IMR-90 (cell line): Measurements from ENCODE around the gene CDR2L. TPM values are rescaled to one million over a fixed set of nuclear protein-coding genes. Genes with fewer than 3 reads are reported as not detected.

ENCODE experiments used
- ATAC-seq: fragments of 200-7000 bp; cut with Tn5 transposase; 2 replicates; pipeline ENCODE4 v1.9.1; 2020; ENCODE audit warnings: low read depth, mild to moderate bottlenecking, moderate library complexity
- BruUV-seq: library from RNA; stranded (reverse); fragments of 400-500 nt; replicated peaks from 2 replicates; lab custom pipeline; 2021; lab: Mats Ljungman, UMichigan
- CTCF ChIA-PET: fragments of 300-600 bp; formaldehyde crosslinking; extraction: SDS; loops from one replicate; lab custom pipeline; 2021; ENCODE audit warnings: antibody characterized with exemption; lab: Yijun Ruan, JAX
- POLR2A ChIA-PET: fragments of 300-600 bp; sonication (Branson Sonifier 250); formaldehyde crosslinking; loops from one replicate; lab custom pipeline; 2022; ENCODE audit warnings: antibody characterized with exemption; ENCODE audit not compliant: unreplicated experiment; lab: Charles Lee
- DNase-seq: peaks from one replicate; pipeline ENCODE4 v3.0.0; 2013
- H2AFZ ChIP-seq: replicated peaks from 2 replicates; pipeline ENCODE3; 2013; ENCODE audit warnings: low read length, mild to moderate bottlenecking; ENCODE audit not compliant: poor library complexity
- H2AK5ac ChIP-seq: 2 replicates; pipeline ENCODE4 v1.6.1; 2013; ENCODE audit warnings: low read depth, low read length, inconsistent platforms
- H2AK9ac ChIP-seq: replicated peaks from 2 replicates; pipeline ENCODE3; 2013; ENCODE audit warnings: mild to moderate bottlenecking, low read depth, low read length, moderate library complexity; ENCODE audit not compliant: poor library complexity
- H2BK120ac ChIP-seq: 2 replicates; pipeline ENCODE4 v1.6.1; 2013; ENCODE audit warnings: low read depth, low read length, inconsistent platforms
- H2BK15ac ChIP-seq: 3 replicates; pipeline ENCODE4 v1.6.1; 2013; ENCODE audit warnings: low read depth, low read length, inconsistent platforms
- H2BK20ac ChIP-seq: 2 replicates; pipeline ENCODE4 v1.6.1; 2013; ENCODE audit warnings: low read depth, mild to moderate bottlenecking, inconsistent platforms, low read length, moderate library complexity
- H2BK5ac ChIP-seq: 2 replicates; pipeline ENCODE4 v1.6.1; 2013; ENCODE audit warnings: mild to moderate bottlenecking, low read depth, low read length, inconsistent platforms; ENCODE audit not compliant: poor library complexity, severe bottlenecking
- H3K14ac ChIP-seq: replicated peaks from 2 replicates; pipeline ENCODE4 v1.6.1; 2013; ENCODE audit warnings: low read depth, low read length, inconsistent platforms
- H3K18ac ChIP-seq: 2 replicates; pipeline ENCODE4 v1.6.1; 2013; ENCODE audit warnings: low read depth, low read length, control low read depth
- H3K23ac ChIP-seq: 2 replicates; pipeline ENCODE4 v1.6.1; 2013; ENCODE audit warnings: low read depth, low read length, inconsistent platforms
- H3K27ac ChIP-seq: 2 replicates; pipeline ENCODE4 v1.5.1; 2013; ENCODE audit warnings: mild to moderate bottlenecking, control low read depth, low read length; ENCODE audit not compliant: insufficient read depth
- H3K27me3 ChIP-seq: 2 replicates; pipeline ENCODE4 v1.6.1; 2013; ENCODE audit warnings: low read length; ENCODE audit not compliant: control insufficient read depth, insufficient read depth
- H3K36me3 ChIP-seq: 2 replicates; pipeline ENCODE4 v1.6.1; 2013; ENCODE audit warnings: low read length, mixed read lengths; ENCODE audit not compliant: control insufficient read depth, insufficient read depth
- H3K4ac ChIP-seq: 2 replicates; pipeline ENCODE4 v1.6.1; 2013; ENCODE audit warnings: low read depth, low read length, inconsistent platforms
- H3K4me1 ChIP-seq: 2 replicates; pipeline ENCODE4 v1.6.1; 2013; ENCODE audit warnings: low read length, mixed read lengths; ENCODE audit not compliant: control insufficient read depth, insufficient read depth
- H3K4me2 ChIP-seq: 2 replicates; pipeline ENCODE4 v1.6.1; 2013; ENCODE audit warnings: low read depth, mild to moderate bottlenecking, control low read depth, low read length, moderate library complexity
- H3K4me3 ChIP-seq: 2 replicates; pipeline ENCODE4 v1.5.1; 2013; ENCODE audit warnings: low read depth, mild to moderate bottlenecking, control low read depth, low read length, moderate library complexity; ENCODE audit not compliant: insufficient read depth
- H3K56ac ChIP-seq: 2 replicates; pipeline ENCODE4 v1.6.1; 2013; ENCODE audit warnings: low read length, inconsistent platforms; ENCODE audit not compliant: insufficient read depth; ENCODE audit errors: extremely low read depth
- H3K79me1 ChIP-seq, 2 experiments: 2 replicates each; pipeline ENCODE4 v1.6.1; 2013; ENCODE audit warnings: low read length in 2 of 2, inconsistent platforms in 1 of 2, low read depth in 1 of 2
- H3K9ac ChIP-seq: 2 replicates; pipeline ENCODE4 v1.6.1; 2013; ENCODE audit warnings: low read depth, low read length, control low read depth
- H3K9me1 ChIP-seq: 2 replicates; pipeline ENCODE4 v1.6.1; 2013; ENCODE audit warnings: low read length, inconsistent platforms; ENCODE audit not compliant: insufficient read depth
- H3K9me3 ChIP-seq: 2 replicates; pipeline ENCODE4 v1.6.1; 2013; ENCODE audit warnings: low read length; ENCODE audit not compliant: control insufficient read depth, insufficient read depth
- H4K20me1 ChIP-seq: 2 replicates; pipeline ENCODE4 v1.6.1; 2013; ENCODE audit warnings: low read length, inconsistent platforms; ENCODE audit not compliant: insufficient read depth
- H4K5ac ChIP-seq: 2 replicates; pipeline ENCODE4 v1.6.1; 2013; ENCODE audit warnings: mild to moderate bottlenecking, low read depth, low read length, control low read depth
- H4K8ac ChIP-seq, 2 experiments: 2 replicates each; pipeline ENCODE4 v1.6.1; 2013; ENCODE audit warnings: low read depth in 2 of 2, low read length in 2 of 2, control low read depth in 1 of 2, inconsistent platforms in 1 of 2
- H4K91ac ChIP-seq: 2 replicates; pipeline ENCODE4 v1.6.1; 2013; ENCODE audit warnings: low read depth, low read length, inconsistent platforms; ENCODE audit not compliant: insufficient read depth
- BHLHE40 ChIP-seq: fragments of 150-350 bp; IDR thresholded peaks from 2 replicates; pipeline ENCODE4 v1.6.1; 2016; ENCODE audit warnings: mild to moderate bottlenecking, low read depth, low read length
- CHD1 ChIP-seq: IDR thresholded peaks from 2 replicates; pipeline ENCODE4 v1.6.1; 2012; ENCODE audit warnings: low read depth, low read length, improper control_type of control experiment
- MAFK ChIP-seq: IDR thresholded peaks from 2 replicates; pipeline ENCODE4 v1.6.1; 2012; ENCODE audit warnings: low read depth, low read length, improper control_type of control experiment
- MXI1 ChIP-seq: IDR thresholded peaks from 2 replicates; pipeline ENCODE4 v1.6.1; 2012; ENCODE audit warnings: low read depth, mild to moderate bottlenecking, low read length, moderate library complexity, borderline replicate concordance
- POLR2A ChIP-seq: IDR thresholded peaks from 2 replicates; pipeline ENCODE4 v1.6.1; 2012; ENCODE audit warnings: mild to moderate bottlenecking, low read depth, low read length
- RCOR1 ChIP-seq: IDR thresholded peaks from 2 replicates; pipeline ENCODE4 v1.6.1; 2012; ENCODE audit warnings: mild to moderate bottlenecking, low read length, improper control_type of control experiment; ENCODE audit not compliant: insufficient replicate concordance
- SMC3 ChIP-seq: fragments of 150-350 bp; IDR thresholded peaks from 2 replicates; pipeline ENCODE4 v1.6.1; 2016; ENCODE audit warnings: low read depth, mild to moderate bottlenecking, antibody characterized with exemption, low read length, moderate library complexity
- WGBS, 2 experiments: methylation state at CpG; one replicate each; pipeline versions ENCODE4 v1.1.5 to v1.1.7; 2013; ENCODE audit warnings: missing lambda C conversion rate in 2 of 2; ENCODE audit not compliant: insufficient read length in 1 of 2; ENCODE audit errors: extremely low coverage in 2 of 2; 5-methylcytosine and 5-hydroxymethylcytosine counted together
- dilution Hi-C: fragments of 300-500 bp; cut with HindIII; formaldehyde crosslinking; loops from one replicate; pipeline ENCODE4 v1.14.3; 2018; ENCODE audit warnings: low sequenced_read_pairs; ENCODE audit not compliant: unreplicated experiment
- in situ Hi-C: fragments of 300-500 bp; cut with MboI; formaldehyde crosslinking; loops from 3 replicates; pipeline ENCODE4 v1.14.3; 2019; ENCODE audit warnings: low sequenced_read_pairs, inconsistent platforms, mixed read lengths
- intact Hi-C: fragments of 100-400 bp; cut with micrococcal nuclease; formaldehyde crosslinking; loops from 2 replicates; pipeline ENCODE4 v1.10.0; 2022
- polyA plus RNA-seq, 3 experiments: library from polyadenylated mRNA; depleted of rRNA; stranded (reverse); fragments of >200 nt; gene quantifications; 2 replicates each; pipeline ENCODE4 v1.2.3, GENCODE V29; 2012; ENCODE audit warnings: low replicate concordance in 1 of 3
- total RNA-seq: library from RNA; depleted of rRNA; stranded (reverse); fragments of >200 nt; gene quantifications from 2 replicates; pipeline ENCODE4 v1.2.3, GENCODE V29; 2012
- TF ChIP-seq, protein P1 (sequence below): fragments of 150-350 bp; IDR thresholded peaks from 2 replicates; pipeline ENCODE4 v1.6.1; 2016; ENCODE audit warnings: low read depth, mild to moderate bottlenecking, low read length, moderate library complexity, borderline replicate concordance
- TF ChIP-seq, protein P2 (sequence below): fragments of 150-350 bp; IDR thresholded peaks from 2 replicates; pipeline ENCODE4 v1.6.1; 2017; ENCODE audit warnings: mild to moderate bottlenecking, antibody characterized with exemption, low read length, low read depth
- TF ChIP-seq, protein P3 (sequence below): conservative IDR thresholded peaks from 2 replicates; pipeline ENCODE4 v1.5.1; 2012; ENCODE audit warnings: mild to moderate bottlenecking, low read depth, low read length, improper control_type of control experiment

CDR2L gene
- total and polyA plus RNA-seq, 2 of the 4 experiments (the other 2 are of a cell fraction): 5.7 to 18.9 TPM

DNA sequence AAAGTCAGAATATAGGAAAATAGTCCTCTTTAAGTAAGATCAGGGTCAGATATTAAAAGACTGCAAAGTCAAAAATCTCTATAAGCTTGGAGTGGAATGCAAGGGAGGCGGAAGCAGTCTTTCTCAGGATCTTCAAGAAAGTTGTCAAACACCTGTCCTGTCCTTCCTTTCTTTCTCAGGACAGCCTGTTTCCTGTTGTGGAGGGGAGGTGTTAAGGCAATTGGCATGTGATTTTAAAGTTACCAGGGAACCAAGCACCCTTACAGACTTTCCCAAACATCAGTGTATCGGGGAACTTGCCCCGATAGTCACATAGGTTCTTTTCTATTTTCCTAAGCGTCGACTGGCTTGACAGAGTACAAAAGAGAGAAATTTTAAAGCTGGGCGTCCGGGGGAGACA, 57.3 kb downstream of the CDR2L start:
- no peak overlapping the region for H3K9ac ChIP-seq
- peaks cover 26 to 61% of the 10 kb centered on the region in 2 experiments for H3K79me1 ChIP-seq
- DNase-seq: no peak
- H2BK120ac ChIP-seq: no peak overlapping the region
- 0 out of 2 replicates have a peak, but pooled peaks cover 3% of the 10 kb centered on the region for H4K20me1 ChIP-seq
- H4K91ac ChIP-seq: no peak overlapping the region
- H2BK5ac ChIP-seq: no peak overlapping the region
- intact Hi-C loops (loop anchor here (5.0 kb wide), 1 partner anchor 82 kb away; no protein-coding TSS in a partner anchor), dilution Hi-C loops (no loop called here), in situ Hi-C loops (no loop called here)
- no peak overlapping the region for H2AK5ac ChIP-seq
- H3K9me1 ChIP-seq: peaks cover 3% of the 10 kb centered on the region; the same call in 1 of the 2 replicates
- no peaks in the 10 kb centered on the region for H3K9me3 ChIP-seq
- H3K18ac ChIP-seq: no peak overlapping the region
- H3K4me1 ChIP-seq: no peaks in the 10 kb centered on the region; the same call in 1 of the 2 replicates
- no peak overlapping the region for H3K4ac ChIP-seq
- TF ChIP-seq RCOR1 (no peak), POLR2A (no peak), CHD1 (no peak), SMC3 (no peak), BHLHE40 (no peak), MAFK (no peak), MXI1 (no peak)
- TF ChIP-seq, protein P1, sequence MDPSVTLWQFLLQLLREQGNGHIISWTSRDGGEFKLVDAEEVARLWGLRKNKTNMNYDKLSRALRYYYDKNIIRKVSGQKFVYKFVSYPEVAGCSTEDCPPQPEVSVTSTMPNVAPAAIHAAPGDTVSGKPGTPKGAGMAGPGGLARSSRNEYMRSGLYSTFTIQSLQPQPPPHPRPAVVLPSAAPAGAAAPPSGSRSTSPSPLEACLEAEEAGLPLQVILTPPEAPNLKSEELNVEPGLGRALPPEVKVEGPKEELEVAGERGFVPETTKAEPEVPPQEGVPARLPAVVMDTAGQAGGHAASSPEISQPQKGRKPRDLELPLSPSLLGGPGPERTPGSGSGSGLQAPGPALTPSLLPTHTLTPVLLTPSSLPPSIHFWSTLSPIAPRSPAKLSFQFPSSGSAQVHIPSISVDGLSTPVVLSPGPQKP: no peak
- TF ChIP-seq, protein P2, sequence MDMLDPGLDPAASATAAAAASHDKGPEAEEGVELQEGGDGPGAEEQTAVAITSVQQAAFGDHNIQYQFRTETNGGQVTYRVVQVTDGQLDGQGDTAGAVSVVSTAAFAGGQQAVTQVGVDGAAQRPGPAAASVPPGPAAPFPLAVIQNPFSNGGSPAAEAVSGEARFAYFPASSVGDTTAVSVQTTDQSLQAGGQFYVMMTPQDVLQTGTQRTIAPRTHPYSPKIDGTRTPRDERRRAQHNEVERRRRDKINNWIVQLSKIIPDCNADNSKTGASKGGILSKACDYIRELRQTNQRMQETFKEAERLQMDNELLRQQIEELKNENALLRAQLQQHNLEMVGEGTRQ: no peak
- TF ChIP-seq, protein P3, sequence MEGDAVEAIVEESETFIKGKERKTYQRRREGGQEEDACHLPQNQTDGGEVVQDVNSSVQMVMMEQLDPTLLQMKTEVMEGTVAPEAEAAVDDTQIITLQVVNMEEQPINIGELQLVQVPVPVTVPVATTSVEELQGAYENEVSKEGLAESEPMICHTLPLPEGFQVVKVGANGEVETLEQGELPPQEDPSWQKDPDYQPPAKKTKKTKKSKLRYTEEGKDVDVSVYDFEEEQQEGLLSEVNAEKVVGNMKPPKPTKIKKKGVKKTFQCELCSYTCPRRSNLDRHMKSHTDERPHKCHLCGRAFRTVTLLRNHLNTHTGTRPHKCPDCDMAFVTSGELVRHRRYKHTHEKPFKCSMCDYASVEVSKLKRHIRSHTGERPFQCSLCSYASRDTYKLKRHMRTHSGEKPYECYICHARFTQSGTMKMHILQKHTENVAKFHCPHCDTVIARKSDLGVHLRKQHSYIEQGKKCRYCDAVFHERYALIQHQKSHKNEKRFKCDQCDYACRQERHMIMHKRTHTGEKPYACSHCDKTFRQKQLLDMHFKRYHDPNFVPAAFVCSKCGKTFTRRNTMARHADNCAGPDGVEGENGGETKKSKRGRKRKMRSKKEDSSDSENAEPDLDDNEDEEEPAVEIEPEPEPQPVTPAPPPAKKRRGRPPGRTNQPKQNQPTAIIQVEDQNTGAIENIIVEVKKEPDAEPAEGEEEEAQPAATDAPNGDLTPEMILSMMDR: no peak
- no TSS peak for BruUV-seq
- ATAC-seq: no peak
- H3K23ac ChIP-seq: peak overlapping the region; percentile 42; the same call in 1 of the 2 replicates
- no peak overlapping the region for H3K27ac ChIP-seq
- POLR2A ChIA-PET: no interaction called here
- CTCF ChIA-PET: no interaction called here
- no CpG with 5 or more reads among the region's 7 CpGs for whole genome bisulfite sequencing, 2 experiments
- no peak overlapping the region for H2AK9ac ChIP-seq
- no peak overlapping the region for H3K4me2 ChIP-seq
- no peak overlapping the region for H2BK15ac ChIP-seq
- no peak overlapping the region for H4K8ac ChIP-seq
- H3K14ac ChIP-seq: no peak overlapping the region
- H2BK20ac ChIP-seq: no peak overlapping the region
- H3K4me3 ChIP-seq: no peak overlapping the region
- H4K5ac ChIP-seq: no peak overlapping the region
- H3K27me3 ChIP-seq: no peaks in the 10 kb centered on the region
- no peak overlapping the region for H2AFZ ChIP-seq
- no peak overlapping the region for H3K56ac ChIP-seq
- H3K36me3 ChIP-seq: peaks cover 19% of the 10 kb centered on the region
